ENCODE results near the gene KDM2B.
"Not testable (repeated sequence)": the region's sequence is repeated elsewhere in the genome, so short reads cannot be mapped to it uniquely, and the experiment has no call there.

Gene KDM2B

DNA sequence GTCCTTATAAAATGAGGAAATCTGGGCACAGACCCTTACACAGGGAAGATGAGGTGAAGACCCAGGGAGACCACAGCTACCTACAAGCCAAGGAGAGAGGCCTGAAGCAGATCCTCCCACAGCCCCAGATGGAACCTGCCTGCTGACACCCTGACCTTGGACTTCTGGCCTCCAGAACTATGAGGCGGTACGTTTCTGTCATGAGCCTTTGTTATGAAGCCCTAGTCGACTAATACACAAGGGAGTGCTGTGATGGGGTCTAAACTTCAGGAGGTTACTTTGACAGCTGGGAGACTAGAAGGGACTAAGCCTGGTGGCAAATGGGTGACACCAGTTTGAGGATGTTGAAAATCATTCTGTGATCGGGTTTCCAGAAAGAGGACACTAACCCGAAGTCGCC lies 95.9 kb downstream of the KDM2B start:
- no peak for DNase-seq (ENCODE audit: low read depth)
- H3K4me3 ChIP-seq (ENCODE audit: low read length), result no peak overlapping the region
- TF ChIP-seq, protein P1, sequence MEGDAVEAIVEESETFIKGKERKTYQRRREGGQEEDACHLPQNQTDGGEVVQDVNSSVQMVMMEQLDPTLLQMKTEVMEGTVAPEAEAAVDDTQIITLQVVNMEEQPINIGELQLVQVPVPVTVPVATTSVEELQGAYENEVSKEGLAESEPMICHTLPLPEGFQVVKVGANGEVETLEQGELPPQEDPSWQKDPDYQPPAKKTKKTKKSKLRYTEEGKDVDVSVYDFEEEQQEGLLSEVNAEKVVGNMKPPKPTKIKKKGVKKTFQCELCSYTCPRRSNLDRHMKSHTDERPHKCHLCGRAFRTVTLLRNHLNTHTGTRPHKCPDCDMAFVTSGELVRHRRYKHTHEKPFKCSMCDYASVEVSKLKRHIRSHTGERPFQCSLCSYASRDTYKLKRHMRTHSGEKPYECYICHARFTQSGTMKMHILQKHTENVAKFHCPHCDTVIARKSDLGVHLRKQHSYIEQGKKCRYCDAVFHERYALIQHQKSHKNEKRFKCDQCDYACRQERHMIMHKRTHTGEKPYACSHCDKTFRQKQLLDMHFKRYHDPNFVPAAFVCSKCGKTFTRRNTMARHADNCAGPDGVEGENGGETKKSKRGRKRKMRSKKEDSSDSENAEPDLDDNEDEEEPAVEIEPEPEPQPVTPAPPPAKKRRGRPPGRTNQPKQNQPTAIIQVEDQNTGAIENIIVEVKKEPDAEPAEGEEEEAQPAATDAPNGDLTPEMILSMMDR (conservative IDR thresholded peaks at IDR 0.05; ENCODE audit: low read length), result no peak

DNA sequence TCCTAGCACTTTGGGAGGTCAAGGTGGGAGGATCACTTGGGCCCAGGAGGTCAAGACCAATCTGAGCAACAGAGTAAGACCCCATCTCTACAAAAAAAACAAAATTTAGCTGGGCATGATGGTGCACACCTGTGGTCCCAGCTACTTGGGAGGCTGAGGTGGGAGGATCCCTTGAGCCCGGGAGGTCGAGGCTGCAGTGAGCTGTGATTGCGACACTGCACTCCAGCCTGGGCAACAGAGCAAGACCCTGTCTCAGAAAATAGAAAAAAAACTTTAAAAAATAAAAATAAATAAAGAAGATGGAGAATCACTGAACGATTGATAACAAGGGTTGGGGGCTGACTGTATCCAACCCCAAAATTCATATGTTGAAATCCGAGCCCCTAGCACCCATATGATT lies 96.3 kb downstream of the KDM2B start:
- DNase-seq (ENCODE audit: low read depth); H3K4me3 ChIP-seq (ENCODE audit: low read length): not testable (repeated sequence)

DNA sequence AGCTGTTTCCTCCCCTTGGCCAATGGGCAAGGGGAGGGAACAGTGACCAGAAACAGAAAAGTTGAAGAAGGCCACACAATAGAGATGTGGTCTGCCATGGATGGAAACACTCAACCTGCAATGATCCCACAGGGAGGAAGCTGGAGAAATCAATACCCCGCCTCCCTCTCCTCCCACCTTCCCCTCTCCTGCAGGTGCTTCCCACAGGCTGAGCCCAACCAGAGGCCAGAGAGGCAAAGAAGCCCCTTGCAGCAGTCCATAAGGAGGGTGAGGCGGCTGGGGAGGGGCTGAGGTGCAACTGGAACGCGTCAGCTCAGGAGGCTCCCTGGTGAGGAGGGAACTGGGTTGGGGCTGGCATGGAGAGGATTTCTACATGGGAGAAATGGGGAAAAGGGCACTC lies 96.9 kb downstream of the KDM2B start:
- DNase-seq (ENCODE audit: low read depth), result no peak
- H3K4me3 ChIP-seq (ENCODE audit: low read length), result no peak overlapping the region
- TF ChIP-seq, protein P1 (conservative IDR thresholded peaks at IDR 0.05; ENCODE audit: low read length), result no peak

DNA sequence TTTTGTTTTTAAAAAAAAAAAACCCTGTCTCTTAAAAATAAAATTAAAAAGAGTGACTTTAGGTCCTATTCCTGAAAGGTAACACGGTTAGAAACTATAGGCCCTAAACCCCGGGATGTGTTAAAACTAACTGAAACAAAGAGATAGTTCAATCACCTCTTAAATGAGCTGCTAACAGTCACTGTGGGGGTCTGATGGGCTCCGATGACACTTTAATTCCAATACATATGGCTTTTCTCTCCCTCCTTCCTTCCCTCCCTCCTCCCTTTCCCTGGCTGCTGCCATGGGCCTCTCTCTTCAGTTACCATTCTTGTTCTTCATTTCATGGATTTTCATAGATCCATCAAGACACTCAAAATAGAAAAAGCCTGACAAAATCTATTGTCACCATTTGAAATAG lies 104.3 kb downstream of the KDM2B start:
- no peak overlapping the region for H3K4me3 ChIP-seq (ENCODE audit: low read length)
- DNase-seq (ENCODE audit: low read depth), result no peak
- TF ChIP-seq, protein P1 (conservative IDR thresholded peaks at IDR 0.05; ENCODE audit: low read length), result no peak

DNA sequence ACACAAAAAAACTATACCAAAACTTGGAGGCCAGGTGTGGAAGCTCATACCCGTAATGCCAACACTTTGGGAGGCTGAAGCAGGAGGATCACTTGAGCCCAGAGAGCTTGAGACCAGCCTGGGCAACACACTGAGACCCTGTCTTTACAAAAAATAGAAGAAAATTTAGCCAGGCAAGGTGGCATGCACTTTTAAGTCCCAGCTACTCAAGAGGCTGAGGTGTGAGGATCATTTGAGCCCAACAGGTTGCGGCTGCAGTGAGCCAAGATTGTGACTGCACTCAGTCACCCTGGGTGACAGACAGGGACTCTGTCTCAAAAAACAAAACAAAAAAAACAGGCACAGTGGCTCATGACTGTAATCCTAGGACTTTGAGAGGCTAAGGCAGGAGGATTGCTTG lies 105.5 kb downstream of the KDM2B start:
- no peak overlapping the region for H3K4me3 ChIP-seq (ENCODE audit: low read length)
- DNase-seq (ENCODE audit: low read depth), result no peak
- TF ChIP-seq, protein P1 (conservative IDR thresholded peaks at IDR 0.05; ENCODE audit: low read length), result no peak

DNA sequence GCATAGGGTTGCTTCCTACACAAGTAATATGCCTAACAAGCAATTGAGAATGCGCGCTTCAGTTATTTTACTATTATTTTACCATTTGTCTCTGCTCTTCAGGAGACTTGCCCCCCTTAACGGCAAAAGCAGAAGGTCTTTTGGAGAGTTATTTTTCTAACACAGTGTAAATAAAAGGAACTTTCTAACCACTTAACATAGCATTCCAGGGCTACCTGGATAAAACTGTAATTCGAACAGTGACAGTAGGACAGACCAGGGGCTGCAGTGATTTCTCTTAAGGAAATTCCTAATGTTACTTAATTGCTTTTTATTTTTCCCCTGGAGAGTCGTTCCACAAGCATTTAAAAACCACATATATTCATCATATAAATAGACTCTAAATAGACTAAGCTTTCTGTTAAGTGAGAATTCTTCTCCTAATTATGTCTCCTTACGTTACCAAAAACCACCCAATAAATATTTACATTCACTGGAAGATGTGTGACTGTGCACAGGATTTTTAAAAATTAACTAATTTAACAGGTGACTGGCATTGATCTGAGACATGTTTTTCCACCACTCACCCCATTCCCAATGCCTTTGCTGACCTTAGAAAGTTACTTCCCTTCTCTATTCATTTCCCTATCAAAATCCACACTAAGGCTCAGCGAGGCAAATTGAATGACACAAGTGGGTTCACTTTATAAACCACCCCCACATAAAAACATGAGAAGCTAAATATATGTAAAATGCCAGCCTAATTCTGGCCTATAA lies 108.5 kb downstream of the KDM2B start:
- TF ChIP-seq, protein P1 (conservative IDR thresholded peaks at IDR 0.05; ENCODE audit: low read length), result no peak
- H3K4me3 ChIP-seq (ENCODE audit: low read length), result no peak overlapping the region
- no peak for DNase-seq (ENCODE audit: low read depth)

DNA sequence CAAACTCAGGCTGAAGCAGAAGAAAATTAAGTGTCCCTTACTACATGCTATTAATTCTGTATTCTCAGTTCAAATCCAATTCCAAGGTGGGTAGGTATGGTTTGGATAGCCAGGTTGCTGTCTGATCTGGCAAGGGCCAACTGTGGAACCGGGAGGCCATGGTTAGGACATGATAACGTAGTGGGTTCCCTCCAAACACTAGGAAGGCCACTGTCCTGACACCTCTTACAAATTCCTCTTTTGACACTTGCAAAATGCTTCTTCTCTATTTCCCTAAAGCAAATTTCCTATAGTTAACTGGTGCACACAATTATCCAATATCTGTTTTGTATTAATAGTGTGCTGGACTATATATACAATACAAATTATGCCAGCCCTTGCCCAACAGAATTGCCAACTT lies 110.1 kb downstream of the KDM2B start:
- no peak for DNase-seq (ENCODE audit: low read depth)
- TF ChIP-seq, protein P1 (conservative IDR thresholded peaks at IDR 0.05; ENCODE audit: low read length), result no peak

DNA sequence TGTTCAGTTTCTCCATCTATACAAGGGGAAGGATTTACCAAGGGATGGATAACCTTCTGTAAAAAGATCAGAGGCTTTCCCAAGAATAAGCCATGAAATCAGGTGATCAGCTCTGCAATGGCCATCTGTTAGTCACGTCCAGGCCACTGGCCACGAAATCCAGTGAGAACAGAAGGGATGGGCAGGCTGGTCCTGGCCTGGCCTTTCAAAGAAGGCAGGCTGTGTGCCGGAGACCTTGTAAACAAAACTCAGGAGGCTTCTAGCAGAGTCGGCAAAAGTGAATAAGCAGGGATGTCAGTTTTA lies 112.4 kb downstream of the KDM2B start:
- peak; percentile 18 for DNase-seq (ENCODE audit: low read depth)
- no peak overlapping the region for H3K4me3 ChIP-seq (ENCODE audit: low read length)
- TF ChIP-seq, protein P1 (conservative IDR thresholded peaks at IDR 0.05; ENCODE audit: low read length), result no peak

More for the DNA sequence above, 110.1 kb downstream of the KDM2B start:
- H3K4me3 ChIP-seq (ENCODE audit: low read length), result no peak overlapping the region
